ENCODE results near the gene IFIT3.

- TF ChIP-seq CTCF (IDR thresholded peaks at IDR 0.05): no peak
- TF ChIP-seq EZH2 (IDR thresholded peaks at IDR 0.05): no peak
Measured at GRCh38 chr10:89307269-89307577, 20.6 kb upstream of the IFIT3 start.

Measured in neural progenitor cell (in vitro differentiated cells).